ENCODE data around the gene RIN3.

RIN3 gene

GRCh38 chr14:92624764-92625163, 111.2 kb downstream of the RIN3 start:
- DNase-seq (ENCODE audit: low read depth, low spot score) = no peak
- TF ChIP-seq CTCF (IDR thresholded peaks at IDR 0.05; ENCODE audit: low read depth, low read length) = no peak
- no peak overlapping the region for H3K4me3 ChIP-seq (ENCODE audit: low read depth, low read length)
- in situ Hi-C loops (cut with HindIII; ENCODE audit: low sequenced_read_pairs) = no loop called here

- no peak for TF ChIP-seq CTCF (IDR thresholded peaks at IDR 0.05; ENCODE audit: low read depth, low read length)
- in situ Hi-C loops (cut with HindIII; ENCODE audit: low sequenced_read_pairs) = no loop called here
- no peak overlapping the region for H3K4me3 ChIP-seq (ENCODE audit: low read depth, low read length)
- DNase-seq (ENCODE audit: low read depth, low spot score) = peak; percentile 96
Measured at GRCh38 chr14:92625213-92625612, 111.6 kb downstream of the RIN3 start.

GRCh38 chr14:92626041-92626440, 112.5 kb downstream of the RIN3 start:
- in situ Hi-C loops (cut with HindIII; ENCODE audit: low sequenced_read_pairs) = no loop called here
- no peak for DNase-seq (ENCODE audit: low read depth, low spot score)
- no peak for TF ChIP-seq CTCF (IDR thresholded peaks at IDR 0.05; ENCODE audit: low read depth, low read length)
- no peak overlapping the region for H3K4me3 ChIP-seq (ENCODE audit: low read depth, low read length)

- no peak for DNase-seq (ENCODE audit: low read depth, low spot score)
- TF ChIP-seq CTCF (IDR thresholded peaks at IDR 0.05; ENCODE audit: low read depth, low read length) = no peak
- in situ Hi-C loops (cut with HindIII; ENCODE audit: low sequenced_read_pairs) = no loop called here
- no peak overlapping the region for H3K4me3 ChIP-seq (ENCODE audit: low read depth, low read length)
Measured at GRCh38 chr14:92627707-92628215, 114.2 kb downstream of the RIN3 start.

- TF ChIP-seq CTCF (IDR thresholded peaks at IDR 0.05; ENCODE audit: low read depth, low read length) = no peak
- in situ Hi-C loops (cut with HindIII; ENCODE audit: low sequenced_read_pairs) = no loop called here
- H3K4me3 ChIP-seq (ENCODE audit: low read depth, low read length) = no peak overlapping the region
- DNase-seq (ENCODE audit: low read depth, low spot score) = no peak
Measured at GRCh38 chr14:92628636-92629035, 115.1 kb downstream of the RIN3 start.

GRCh38 chr14:92630367-92630766, 116.8 kb downstream of the RIN3 start:
- in situ Hi-C loops (cut with HindIII; ENCODE audit: low sequenced_read_pairs) = no loop called here
- DNase-seq (ENCODE audit: low read depth, low spot score) = no peak
- TF ChIP-seq CTCF (IDR thresholded peaks at IDR 0.05; ENCODE audit: low read depth, low read length) = no peak
- H3K4me3 ChIP-seq (ENCODE audit: low read depth, low read length) = no peak overlapping the region

GRCh38 chr14:92631098-92631497, 117.5 kb downstream of the RIN3 start:
- in situ Hi-C loops (cut with HindIII; ENCODE audit: low sequenced_read_pairs) = no loop called here
- no peak for TF ChIP-seq CTCF (IDR thresholded peaks at IDR 0.05; ENCODE audit: low read depth, low read length)
- DNase-seq (ENCODE audit: low read depth, low spot score) = no peak

More at GRCh38 chr14:92631098-92631497, 117.5 kb downstream of the RIN3 start:
- no peak overlapping the region for H3K4me3 ChIP-seq (ENCODE audit: low read depth, low read length)
